GM06990 (cell line): Measurements from ENCODE around the gene SEMG1.

ENCODE experiments used
- DNase-seq: peaks from one replicate; pipeline ENCODE4 v3.0.0-alpha.2; 2011; ENCODE audit not compliant: insufficient read length; ENCODE audit errors: extremely low read depth
- H3K27me3 ChIP-seq: replicated peaks from 2 replicates; pipeline ENCODE4 v1.6.0; 2011; ENCODE audit warnings: low read length; ENCODE audit not compliant: control insufficient read depth, insufficient read depth
- H3K36me3 ChIP-seq: 2 replicates; pipeline ENCODE4 v1.5.1; 2011; ENCODE audit warnings: low read length; ENCODE audit not compliant: control insufficient read depth, insufficient read depth
- H3K4me3 ChIP-seq: replicated peaks from 2 replicates; pipeline ENCODE4 v1.5.1; 2011; ENCODE audit warnings: low read depth, mild to moderate bottlenecking, control low read depth, low read length
- CTCF ChIP-seq: IDR thresholded peaks from 2 replicates; pipeline ENCODE4 v1.5.1; 2011; ENCODE audit warnings: low read length, control low read depth, mild to moderate bottlenecking, inconsistent platforms; ENCODE audit not compliant: insufficient read depth, poor library complexity, severe bottlenecking

SEMG1 gene

GRCh38 chr20:45254383-45255262, 47.8 kb downstream of the SEMG1 start, which contains the start of gene SLPI:
TSS of gene SLPI (minus strand) at chr20:45254564. CDS start at chr20:45254543, 21 bp downstream.
- H3K36me3 ChIP-seq = no peaks in the 10 kb centered on the region
- H3K27me3 ChIP-seq = peaks cover 4% of the 10 kb centered on the region
- H3K4me3 ChIP-seq = no peak within 1 kb of the TSS
- DNase-seq = no peak
- TF ChIP-seq CTCF = no peak

- peaks cover 4% of the 10 kb centered on the region for H3K27me3 ChIP-seq
- TF ChIP-seq CTCF = no peak
- H3K36me3 ChIP-seq = no peaks in the 10 kb centered on the region
- no peak for DNase-seq
- H3K4me3 ChIP-seq = no peak overlapping the region
Measured at GRCh38 chr20:45257161-45257560, 50.3 kb downstream of the SEMG1 start.

GRCh38 chr20:45257711-45258110, 50.9 kb downstream of the SEMG1 start:
- no peak for TF ChIP-seq CTCF
- no peak overlapping the region for H3K4me3 ChIP-seq
- no peak for DNase-seq
- no peaks in the 10 kb centered on the region for H3K36me3 ChIP-seq
- H3K27me3 ChIP-seq = peaks cover 4% of the 10 kb centered on the region

GRCh38 chr20:45258259-45258658, 51.4 kb downstream of the SEMG1 start:
- H3K27me3 ChIP-seq = peaks cover 2% of the 10 kb centered on the region
- no peak for TF ChIP-seq CTCF

GRCh38 chr20:45258664-45259063, 51.8 kb downstream of the SEMG1 start:
- H3K27me3 ChIP-seq = peaks cover 2% of the 10 kb centered on the region
- H3K36me3 ChIP-seq = no peaks in the 10 kb centered on the region
- no peak for DNase-seq
- no peak for TF ChIP-seq CTCF
- H3K4me3 ChIP-seq = no peak overlapping the region

More at GRCh38 chr20:45258259-45258658, 51.4 kb downstream of the SEMG1 start:
- DNase-seq = no peak
- H3K4me3 ChIP-seq = no peak overlapping the region
- no peaks in the 10 kb centered on the region for H3K36me3 ChIP-seq
